K562 (cell line): ENCODE data around the gene OPN1MW3. TPM values are rescaled to one million over a fixed set of nuclear protein-coding genes. Genes with fewer than 3 reads are reported as not detected.
"Not testable (repeated sequence)": the region's sequence is repeated elsewhere in the genome, so short reads cannot be mapped to it uniquely, and the experiment has no call there.

Source experiments
- ATAC-seq: fragments of 200-7000 bp; cut with Tn5 transposase; 3 replicates; pipeline ENCODE4 v1.9.1; 2020; ENCODE audit warnings: moderate library complexity
- BruUV-seq: library from RNA; stranded (reverse); fragments of 400-500 nt; replicated peaks from 2 replicates; lab custom pipeline; 2021; lab: Mats Ljungman, UMichigan
- CTCF ChIA-PET: fragments of 300-600 bp; formaldehyde crosslinking; extraction: SDS; loops from one replicate; lab custom pipeline; 2021; ENCODE audit warnings: low intra/inter-chr PET ratio; lab: Yijun Ruan, JAX
- POLR2A ChIA-PET: fragments of 300-600, 350-650 bp; sonication (Branson Sonifier 250); formaldehyde crosslinking; extraction: SDS; loops from one replicate; lab custom pipeline; 2021; ENCODE audit warnings: antibody characterized with exemption, inconsistent platforms; lab: Yijun Ruan, JAX
- DNase-seq, 4 experiments: peaks; one replicate each; pipeline versions ENCODE4 v3.0.0 to v3.0.0-alpha.2; 2011 to 2018; ENCODE audit warnings: low spot score in 3 of 4, mixed read lengths in 3 of 4; ENCODE audit errors: extremely low read depth in 1 of 4
- FAIRE-seq: peaks from 2 replicates; lab custom pipeline; 2011; peaks lifted over from hg19 to GRCh38; lab: Jason Lieb, UNC
- H2AFZ ChIP-seq: 2 replicates; pipeline ENCODE4 v1.6.0; 2011; ENCODE audit warnings: low read depth, low read length, control low read depth, inconsistent platforms
- H3K27ac ChIP-seq: fragments of 200-600 bp; 3 replicates; pipeline ENCODE4 v1.8.0; 2011; ENCODE audit warnings: low read depth, mild to moderate bottlenecking, control low read depth, inconsistent platforms, low read length, moderate library complexity, mixed read lengths; ENCODE audit errors: extremely low read depth
- H3K27me3 ChIP-seq, 2 experiments: fragments of 300-600 bp in 1 of 2; 2 replicates in 1 of 2; 3 replicates in 1 of 2; pipeline versions ENCODE4 v1.6.0 to v1.8.0; 2011; ENCODE audit warnings: inconsistent platforms in 2 of 2, low read length in 2 of 2, mild to moderate bottlenecking in 1 of 2, mixed read lengths in 1 of 2, moderate library complexity in 1 of 2; ENCODE audit not compliant: control insufficient read depth in 2 of 2, insufficient read depth in 2 of 2
- H3K36me3 ChIP-seq: fragments of 300-600 bp; 3 replicates; pipeline ENCODE4 v1.8.0; 2011; ENCODE audit warnings: mild to moderate bottlenecking, low read length, inconsistent platforms; ENCODE audit not compliant: control insufficient read depth, insufficient read depth
- H3K4me1 ChIP-seq, 2 experiments: fragments of 200-600 bp in 1 of 2; replicated peaks in 1 of 2; 2 replicates in 1 of 2; 3 replicates in 1 of 2; pipeline versions ENCODE4 v1.5.1 to v1.8.0; 2011; ENCODE audit warnings: inconsistent platforms in 2 of 2, low read length in 2 of 2, mild to moderate bottlenecking in 1 of 2, mixed read lengths in 1 of 2, moderate library complexity in 1 of 2; ENCODE audit not compliant: control insufficient read depth in 2 of 2, insufficient read depth in 2 of 2
- H3K4me2 ChIP-seq: 2 replicates; pipeline ENCODE4 v1.6.1; 2011; ENCODE audit warnings: low read length, control low read depth, inconsistent platforms, mixed read lengths; ENCODE audit not compliant: insufficient read depth
- H3K4me3 ChIP-seq: fragments of 200-600 bp; sonication (generic), shearing (Covaris generic); 2 replicates; pipeline ENCODE4 v1.5.1; 2016; ENCODE audit warnings: control low read depth, inconsistent platforms
- H3K79me2 ChIP-seq: fragments of 200-600 bp; 3 replicates; pipeline ENCODE4 v1.8.0; 2011; ENCODE audit warnings: low read length, inconsistent platforms; ENCODE audit not compliant: control insufficient read depth, insufficient read depth
- H3K9ac ChIP-seq, 2 experiments: 2 replicates each; pipeline versions ENCODE4 v1.6.0 to v1.6.1; 2011; ENCODE audit warnings: low read depth in 2 of 2, low read length in 2 of 2, control low read depth in 1 of 2, inconsistent platforms in 1 of 2, mild to moderate bottlenecking in 1 of 2, mixed read lengths in 1 of 2; ENCODE audit not compliant: insufficient read depth in 1 of 2
- H3K9me1 ChIP-seq: one replicate; pipeline ENCODE4 v1.6.0; 2011; ENCODE audit warnings: inconsistent platforms, mild to moderate bottlenecking, low read length, moderate library complexity; ENCODE audit not compliant: control insufficient read depth, insufficient read depth
- H3K9me3 ChIP-seq: replicated peaks from 2 replicates; pipeline ENCODE4 v1.5.1; 2011; ENCODE audit warnings: low read depth, low read length, inconsistent platforms; ENCODE audit not compliant: control insufficient read depth, insufficient read depth
- H4K20me1 ChIP-seq: replicated peaks from 2 replicates; pipeline ENCODE4 v1.6.1; 2011; ENCODE audit warnings: low read length, inconsistent platforms, mixed read lengths; ENCODE audit not compliant: control insufficient read depth, insufficient read depth
- CEBPB ChIP-seq: fragments of 450-650 bp; IDR thresholded peaks from 2 replicates; pipeline ENCODE4 v1.6.1; 2016; ENCODE audit warnings: missing genetic modification characterization, missing compliant biosample characterization
- CHD4 ChIP-seq: fragments of 200-600 bp; sonication (generic); IDR thresholded peaks from 3 replicates; pipeline ENCODE4 v1.6.1; 2012; ENCODE audit warnings: low read depth, mild to moderate bottlenecking, mixed read lengths, low read length, inconsistent platforms; ENCODE audit not compliant: insufficient read depth, insufficient replicate concordance, poor library complexity, severe bottlenecking
- MAX ChIP-seq: sonication (generic); formaldehyde crosslinking; IDR thresholded peaks from 2 replicates; pipeline ENCODE4 v1.9.0; 2022; ENCODE audit warnings: mild to moderate bottlenecking, missing genetic modification reagents
- PPARD ChIP-seq: fragments of 250-450 bp; sonication (Bioruptor Pico); IDR thresholded peaks from 2 replicates; pipeline ENCODE4 v1.8.0; 2022; ENCODE audit warnings: inconsistent platforms, mild to moderate bottlenecking, moderate library complexity
- PRPF4 ChIP-seq: fragments of 200-400 bp; formaldehyde crosslinking; IDR thresholded peaks from one replicate; pipeline ENCODE4 v1.6.1; 2017; ENCODE audit warnings: low read length, low read depth, mild to moderate bottlenecking; ENCODE audit not compliant: insufficient read depth, poor library complexity, severe bottlenecking
- TAF15 ChIP-seq: fragments of 200-400 bp; formaldehyde crosslinking; IDR thresholded peaks from 2 replicates; pipeline ENCODE4 v1.6.1; 2017; ENCODE audit warnings: mild to moderate bottlenecking, low read depth, low read length, moderate library complexity
- WGBS: fragments of 100-300 bp; shearing (Covaris generic); methylation state at CpG from one replicate; pipeline ENCODE4 v1.1.6; 2016; ENCODE audit warnings: low coverage, mixed read lengths; ENCODE audit not compliant: insufficient coverage; ENCODE audit errors: missing lambda C conversion rate; 5-methylcytosine and 5-hydroxymethylcytosine counted together
- in situ Hi-C: fragments of 300-500 bp; cut with MboI; formaldehyde crosslinking; loops from 4 replicates; pipeline ENCODE4 v1.15.0; 2018; ENCODE audit warnings: inconsistent platforms, mixed read lengths
- intact Hi-C: fragments of 100-400 bp; cut with micrococcal nuclease; formaldehyde crosslinking; loops from 2 replicates; pipeline ENCODE4 v1.14.2; 2022
- polyA plus RNA-seq, 8 experiments: library from polyadenylated mRNA; depleted of rRNA in 4 of 8; stranded (reverse) in 5 of 8; unstranded in 3 of 8; fragments of >200 nt; fragmentation: Nextera tagmentation in 2 of 8; fragmentation: Illumina TruSeq in 1 of 8; extraction: Ambion mirVana in 2 of 8; extraction: Trizol in 1 of 8; gene quantifications; 2 replicates each; pipeline versions ENCODE4 v1.2.1 to v1.2.3, GENCODE V29; 2011 to 2014; ENCODE audit warnings: inconsistent platforms in 1 of 8, missing spikeins in 1 of 8
- total RNA-seq, 7 experiments: library from RNA; depleted of rRNA in 6 of 7; stranded (reverse); fragments of >200 nt in 6 of 7; fragmentation: Illumina TruSeq in 2 of 7; extraction: Trizol in 2 of 7; gene quantifications; 2 replicates each; pipeline versions ENCODE4 v1.2.1 to v1.2.3, GENCODE V29; 2011 to 2021; ENCODE audit warnings: low replicate concordance in 1 of 7

OPN1MW3 gene
- total and polyA plus RNA-seq, 9 of the 15 experiments (the other 6 are each of a cell fraction or from before 2014, with no cell fraction given): not detected

- ChIA-PET CTCF (no interaction called here), POLR2A (no interaction called here)
- H2AFZ ChIP-seq: no peak overlapping the region
- no peak overlapping the region for H3K9ac ChIP-seq
- H3K4me3 ChIP-seq: no peak overlapping the region
- in situ Hi-C loops (loop anchor here (25.0 kb wide), 1 partner anchor 89 kb away; the partner anchor contains the start of gene OPN1MW2), intact Hi-C loops (no loop called here)
- no peak overlapping the region for H3K4me2 ChIP-seq
- WGBS: 68% methylated on average over 8 of the region's 8 CpGs
- TF ChIP-seq PRPF4 (no peak), MAX (CRISPR knock-in tag) (no peak), CHD4 (no peak), CEBPB (tag) (peak; percentile 73), TAF15 (no peak), PPARD (CRISPR knock-in tag) (no peak)
- H3K4me1 ChIP-seq: peaks cover 0 to 1% of the 10 kb centered on the region in 2 experiments; a peak in 2 of 5 replicates
- H3K36me3 ChIP-seq: no peaks in the 10 kb centered on the region
- ATAC-seq: no peak
- no peak for FAIRE-seq
- no peak overlapping the region for H3K27ac ChIP-seq
- H3K9me3 ChIP-seq: no peaks in the 10 kb centered on the region
- no peaks in the 10 kb centered on the region for H3K79me2 ChIP-seq
- H4K20me1 ChIP-seq: no peaks in the 10 kb centered on the region
- H3K9me1 ChIP-seq: no peaks in the 10 kb centered on the region
- H3K27me3 ChIP-seq: no peaks in the 10 kb centered on the region
- no TSS peak for BruUV-seq
- DNase-seq: no peak
These were observed 43.4 kb downstream of the OPN1MW3 start for GRCh38 chrX:154300816-154301215.

- H4K20me1 ChIP-seq, FAIRE-seq, POLR2A ChIA-PET, H3K9me1 ChIP-seq, H3K36me3 ChIP-seq, H2AFZ ChIP-seq, ATAC-seq, CTCF ChIA-PET, H3K9me3 ChIP-seq, H3K9ac ChIP-seq, H3K79me2 ChIP-seq, BruUV-seq, H3K4me3 ChIP-seq, H3K4me2 ChIP-seq, H3K27me3 ChIP-seq, DNase-seq, intact Hi-C loops, H3K4me1 ChIP-seq, H3K27ac ChIP-seq: not testable (repeated sequence)
- in situ Hi-C loops: loop anchor here (25.0 kb wide), 1 partner anchor 91 kb away; the partner anchor contains the start of gene OPN1MW2
- 67% methylated on average over 7 of the region's 7 CpGs for WGBS
These were observed 45.6 kb downstream of the OPN1MW3 start for GRCh38 chrX:154302998-154303397.
